Measurements from ENCODE around the gene NRL. TPM values are rescaled to one million over a fixed set of nuclear protein-coding genes. Genes with fewer than 3 reads are reported as not detected.
A peak's percentile ranks its signal among the peaks of the same experiment; 100 is the strongest.

The NRL gene
- total and polyA plus RNA-seq, 12 donors: 2.2 to 20.2 (median 4.5) TPM

DNA sequence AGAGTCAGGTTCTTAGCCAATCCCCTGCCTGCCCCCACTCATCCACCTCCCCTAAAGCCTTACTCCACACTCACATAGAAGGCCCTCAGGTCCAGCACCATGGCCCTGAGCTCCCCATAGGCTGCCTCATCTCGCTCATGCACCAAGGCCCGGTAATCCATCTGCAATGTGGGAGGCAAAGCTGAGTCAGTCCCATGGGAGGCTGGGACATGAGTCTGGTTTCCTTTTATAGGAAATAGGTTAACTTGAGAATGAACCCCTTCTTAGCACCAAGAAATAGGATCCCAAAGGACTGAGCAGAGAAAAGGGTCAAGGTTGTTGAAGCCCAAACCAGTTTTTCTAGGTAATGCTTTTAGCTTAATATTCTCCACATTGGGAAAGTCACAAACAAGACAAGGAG lies 28.8 kb upstream of the NRL start:
- Histone ChIP-seq H3K9me3 (replicated peaks in 1 of 3) (no peaks in the 10 kb centered on the region), H3K4me3 (no peak overlapping the region), H3K36me3 (replicated peaks in 1 of 2) (peaks cover 0 to 37% of the 10 kb centered on the region in 2 donors), H3K27ac (peak overlapping the region in 1 of 5 donors; percentile 27), H3K4me1 (replicated peaks in 1 of 2) (peaks cover 37 to 52% of the 10 kb centered on the region in 2 donors), H3K27me3 (no peaks in the 10 kb centered on the region)
- intact Hi-C loops (cut with DNase I): no loop called here
- TF ChIP-seq POLR2A (IDR thresholded peaks at IDR 0.05): no peak
- TF ChIP-seq, protein P1, sequence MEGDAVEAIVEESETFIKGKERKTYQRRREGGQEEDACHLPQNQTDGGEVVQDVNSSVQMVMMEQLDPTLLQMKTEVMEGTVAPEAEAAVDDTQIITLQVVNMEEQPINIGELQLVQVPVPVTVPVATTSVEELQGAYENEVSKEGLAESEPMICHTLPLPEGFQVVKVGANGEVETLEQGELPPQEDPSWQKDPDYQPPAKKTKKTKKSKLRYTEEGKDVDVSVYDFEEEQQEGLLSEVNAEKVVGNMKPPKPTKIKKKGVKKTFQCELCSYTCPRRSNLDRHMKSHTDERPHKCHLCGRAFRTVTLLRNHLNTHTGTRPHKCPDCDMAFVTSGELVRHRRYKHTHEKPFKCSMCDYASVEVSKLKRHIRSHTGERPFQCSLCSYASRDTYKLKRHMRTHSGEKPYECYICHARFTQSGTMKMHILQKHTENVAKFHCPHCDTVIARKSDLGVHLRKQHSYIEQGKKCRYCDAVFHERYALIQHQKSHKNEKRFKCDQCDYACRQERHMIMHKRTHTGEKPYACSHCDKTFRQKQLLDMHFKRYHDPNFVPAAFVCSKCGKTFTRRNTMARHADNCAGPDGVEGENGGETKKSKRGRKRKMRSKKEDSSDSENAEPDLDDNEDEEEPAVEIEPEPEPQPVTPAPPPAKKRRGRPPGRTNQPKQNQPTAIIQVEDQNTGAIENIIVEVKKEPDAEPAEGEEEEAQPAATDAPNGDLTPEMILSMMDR (IDR thresholded peaks at IDR 0.05): no peak
- no peak for DNase-seq
- 40 to 65% (median 64%) methylated on average over 1 to 2 of the region's 2 CpGs for WGBS, 4 donors

DNA sequence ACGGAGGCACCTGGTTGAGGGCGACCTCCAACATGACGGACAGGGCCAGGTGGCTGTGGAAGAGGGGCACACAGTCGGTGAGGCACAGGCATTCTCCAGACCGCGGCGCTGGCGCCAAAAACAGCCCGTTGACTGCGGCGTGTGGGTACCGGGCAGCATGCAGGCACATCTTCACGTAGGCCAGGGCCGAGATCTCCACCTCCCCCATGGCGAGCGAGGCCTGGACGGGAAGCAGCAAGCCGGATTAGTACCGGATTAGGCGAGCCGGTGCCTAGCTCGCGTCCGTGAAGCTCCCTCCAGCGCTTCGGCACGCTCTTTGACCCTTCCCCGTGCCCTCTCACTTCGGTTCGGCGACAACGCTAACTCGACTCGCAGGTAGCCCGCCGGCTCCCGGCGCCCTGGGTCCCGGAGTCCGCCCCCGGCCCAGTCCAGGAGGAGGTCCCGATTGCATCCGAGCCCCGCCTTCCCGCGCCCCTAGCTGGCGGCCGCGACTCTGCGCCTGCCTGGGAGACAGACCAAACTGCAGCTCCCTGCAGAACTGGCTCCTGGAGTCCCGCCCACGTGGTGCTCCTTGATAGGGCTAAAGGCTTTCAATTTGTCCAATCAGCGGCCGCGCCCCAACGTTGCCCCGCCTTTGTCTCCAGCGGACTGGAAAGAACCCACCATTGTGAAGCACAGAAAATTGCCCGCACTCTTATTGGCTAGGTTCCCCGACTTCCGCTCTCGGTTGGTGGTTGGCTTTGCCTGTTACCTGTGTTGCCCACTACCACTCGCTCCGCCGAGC lies 26.5 kb upstream of the NRL start, which contains the start of gene EMC9:
Gene EMC9, minus strand, starts transcription at position 495 of the 784 bp plus-strand sequence. Its CDS starts 287 bp downstream, at position 208.
- Histone ChIP-seq H3K9me3 (replicated peaks in 1 of 3) (no peaks in the 10 kb centered on the region), H3K4me1 (replicated peaks in 1 of 2) (peaks cover 39 to 68% of the 10 kb centered on the region in 2 donors), H3K4me3 (peak within 1 kb of the TSS; percentile 20 to 89 (median 64)), H3K27me3 (no peaks in the 10 kb centered on the region), H3K27ac (peak within 1 kb of the TSS; percentile 78 to 95 (median 81)), H3K36me3 (replicated peaks in 1 of 2) (peaks cover 0 to 48% of the 10 kb centered on the region in 2 donors)
- TF ChIP-seq POLR2A (IDR thresholded peaks at IDR 0.05): peak; percentile 71 to 94
- TF ChIP-seq, protein P1 (IDR thresholded peaks at IDR 0.05): peak; percentile 39 to 78 (median 69)
- DNase-seq: peak; percentile 100
- WGBS, 4 donors: 0 to 1% (median 0%) methylated on average over 12 to 65 of the region's 65 CpGs
- intact Hi-C loops (cut with DNase I): no loop called here

DNA sequence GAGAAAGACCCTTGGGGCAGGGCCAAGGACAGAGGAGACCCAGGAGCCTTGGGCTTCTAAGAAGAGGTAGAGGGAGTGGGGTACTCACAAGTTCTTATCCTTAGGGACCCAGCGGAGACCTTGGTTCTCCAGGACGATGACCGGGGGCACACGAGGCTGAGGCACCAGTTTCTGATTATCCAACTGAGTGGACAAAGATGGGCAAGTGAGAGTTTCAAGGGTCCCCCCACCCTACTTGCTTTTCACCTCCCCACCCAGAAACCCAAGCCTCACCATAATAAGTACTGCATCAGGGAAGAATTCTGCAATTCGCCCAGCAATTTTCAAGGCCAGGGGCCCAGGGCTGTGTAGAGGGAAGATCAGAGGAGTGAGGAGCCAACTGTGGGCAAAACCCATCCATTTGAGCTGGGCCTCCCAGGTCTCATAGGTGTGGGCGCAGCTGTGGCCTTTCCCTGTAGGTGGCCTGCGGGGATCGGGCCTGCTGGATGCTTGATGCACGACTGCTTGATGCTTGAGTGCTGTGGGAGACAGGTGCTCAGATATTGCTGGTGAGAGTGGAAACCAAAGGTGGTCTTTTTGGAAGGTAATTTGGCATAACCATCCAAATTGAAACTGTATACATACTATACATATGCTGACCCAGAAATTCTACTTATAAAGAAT lies 24.7 kb upstream of the NRL start:
- peaks cover 0 to 42% of the 10 kb centered on the region in 2 donors for H3K36me3 ChIP-seq (replicated peaks in 1 of 2)
- peak overlapping the region in 1 of 4 donors; percentile 89 for H3K4me3 ChIP-seq
- H3K27me3 ChIP-seq: no peaks in the 10 kb centered on the region
- TF ChIP-seq, protein P1 (IDR thresholded peaks at IDR 0.05): peak in 1 of 6 experiments; percentile 8
- no peak for TF ChIP-seq POLR2A (IDR thresholded peaks at IDR 0.05)
- intact Hi-C loops (cut with DNase I): no loop called here
- WGBS, 4 donors: 66 to 75% (median 68%) methylated on average over 9 of the region's 9 CpGs
- DNase-seq: no peak
- peaks cover 30 to 57% of the 10 kb centered on the region in 2 donors for H3K4me1 ChIP-seq (replicated peaks in 1 of 2)
- no peaks in the 10 kb centered on the region for H3K9me3 ChIP-seq (replicated peaks in 1 of 3)
- H3K27ac ChIP-seq: peak overlapping the region in 2 of 5 donors; percentile 21 to 88
